ENCODE measurements around the gene SPPL2C.
"Not testable (repeated sequence)": the region's sequence is repeated elsewhere in the genome, so short reads cannot be mapped to it uniquely, and the experiment has no call there.

SPPL2C gene

DNA sequence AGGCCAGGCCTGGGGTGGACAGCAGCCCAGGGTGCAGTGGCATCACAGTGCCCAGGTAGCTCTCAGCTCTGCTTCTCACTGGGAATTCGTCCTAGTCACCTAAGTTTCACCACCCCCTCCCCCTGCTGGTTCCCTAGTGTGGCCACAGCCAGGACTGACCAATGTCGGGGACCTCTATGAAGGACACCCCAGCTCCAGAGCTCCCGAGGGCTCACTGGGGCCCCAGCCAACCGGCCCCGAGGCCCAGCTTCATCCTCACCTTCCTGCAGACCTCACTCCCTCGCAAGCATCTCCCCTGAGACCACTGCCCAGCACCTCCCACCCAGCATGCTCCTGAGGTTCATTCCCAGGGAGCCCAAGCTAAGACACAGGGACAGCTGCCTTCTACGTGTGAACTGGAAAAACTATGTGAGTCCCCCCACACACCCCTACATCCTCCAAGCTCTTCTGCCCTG is 4.9 kb downstream of the SPPL2C start:
- no peak for DNase-seq (ENCODE audit: extremely low read depth in 1 of 2, low read depth in 1 of 2)

DNA sequence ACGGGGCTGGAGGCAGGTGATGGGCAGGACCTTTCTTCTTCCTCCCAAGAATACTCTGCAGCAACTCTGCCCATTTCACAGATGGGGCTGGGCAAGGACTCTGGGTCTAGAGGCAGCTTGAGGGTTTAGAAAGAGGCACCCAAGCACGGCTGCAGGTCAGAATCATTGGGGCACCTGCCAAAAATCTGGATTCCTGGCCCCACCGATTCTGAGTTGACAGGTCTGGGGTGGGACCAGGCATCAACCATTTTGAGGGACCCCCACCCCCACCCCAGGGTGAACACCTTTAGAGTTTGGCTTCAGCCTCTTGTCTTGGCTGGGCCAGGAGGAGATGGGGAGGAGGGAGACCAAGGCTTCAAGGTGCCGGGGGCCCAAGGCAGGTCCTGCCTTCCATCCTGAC is 5.3 kb downstream of the SPPL2C start:
- no peak for DNase-seq (ENCODE audit: extremely low read depth in 1 of 2, low read depth in 1 of 2)

DNA sequence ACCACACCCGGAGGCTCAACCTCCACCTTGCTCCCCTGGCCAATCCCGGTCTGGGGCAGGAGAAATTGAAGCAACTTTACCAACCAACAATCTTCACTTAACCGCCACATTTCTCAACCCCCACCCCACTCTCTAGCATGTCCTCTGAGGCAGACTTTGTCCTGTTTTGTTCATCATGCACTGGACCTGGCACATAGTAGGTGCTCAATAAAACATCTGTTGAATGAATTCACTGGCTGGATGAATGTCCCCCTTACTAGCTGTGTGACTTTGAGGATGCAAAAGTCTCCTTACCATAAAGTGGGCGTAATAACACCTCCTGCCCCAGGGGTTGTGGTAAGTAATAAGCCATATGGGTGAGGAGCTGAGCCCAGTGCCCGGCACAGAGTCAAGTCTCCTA is 5.8 kb downstream of the SPPL2C start:
- no peak for DNase-seq (ENCODE audit: extremely low read depth in 1 of 2, low read depth in 1 of 2)

DNA sequence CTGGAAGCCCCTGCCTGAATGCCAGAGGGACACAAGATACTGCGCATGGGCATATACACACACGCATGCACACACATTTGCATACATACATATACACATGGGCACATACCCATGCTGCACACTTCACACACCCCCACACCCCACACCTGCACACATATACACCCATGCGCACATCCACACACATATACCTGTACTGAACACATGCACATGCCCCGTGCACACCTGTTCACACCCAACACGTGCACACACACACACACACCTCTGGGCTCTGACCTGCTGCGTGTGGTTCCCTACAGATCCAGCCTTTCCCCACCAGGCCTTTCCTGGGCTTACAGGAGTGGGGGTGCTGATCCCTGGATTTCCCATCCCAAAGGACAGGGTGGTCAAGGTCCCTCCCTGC is 6.3 kb downstream of the SPPL2C start:
- no peak for DNase-seq (ENCODE audit: extremely low read depth in 1 of 2, low read depth in 1 of 2)

DNA sequence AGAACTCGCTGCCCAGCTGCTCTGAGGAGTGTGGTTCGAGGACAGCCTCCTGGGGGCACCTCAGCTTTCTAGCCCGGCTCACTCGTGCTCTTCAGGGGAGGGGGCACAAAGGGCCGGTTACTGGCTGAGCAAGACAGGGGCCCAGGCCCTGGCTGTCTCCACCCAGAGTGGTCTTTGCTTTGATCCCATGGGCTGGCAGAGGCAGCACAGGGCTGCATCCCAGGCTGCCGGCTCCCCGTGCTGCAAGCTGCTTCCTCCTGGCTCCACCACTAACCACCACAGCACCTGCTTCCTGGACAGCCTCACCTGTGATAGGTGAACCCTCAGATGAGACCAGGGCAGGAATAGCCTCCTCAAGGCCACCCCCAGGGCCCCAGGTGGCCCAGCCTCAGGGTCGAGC is 6.8 kb downstream of the SPPL2C start:
- DNase-seq (ENCODE audit: extremely low read depth in 1 of 2, low read depth in 1 of 2), result no peak

DNA sequence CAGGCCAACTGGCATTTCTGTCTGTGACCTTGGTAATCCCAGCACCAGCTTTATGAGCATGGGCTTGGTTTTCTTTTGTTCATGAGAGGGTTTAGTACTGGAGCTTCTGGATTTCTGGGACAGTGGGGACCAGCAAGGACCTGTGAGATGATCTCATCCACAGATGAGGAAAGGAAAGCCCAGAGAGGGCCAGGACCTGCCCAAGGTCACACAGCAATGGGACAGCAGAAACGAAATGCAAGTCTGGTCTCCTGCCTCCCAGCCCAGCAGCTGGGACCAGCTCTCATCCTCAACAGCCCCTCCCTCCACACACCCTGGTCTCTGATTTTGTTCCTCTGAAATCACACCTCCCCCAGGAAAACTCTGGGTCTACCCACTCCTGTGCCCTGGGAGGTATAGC is 7.2 kb downstream of the SPPL2C start:
- DNase-seq (ENCODE audit: extremely low read depth in 1 of 2, low read depth in 1 of 2), result no peak

DNA sequence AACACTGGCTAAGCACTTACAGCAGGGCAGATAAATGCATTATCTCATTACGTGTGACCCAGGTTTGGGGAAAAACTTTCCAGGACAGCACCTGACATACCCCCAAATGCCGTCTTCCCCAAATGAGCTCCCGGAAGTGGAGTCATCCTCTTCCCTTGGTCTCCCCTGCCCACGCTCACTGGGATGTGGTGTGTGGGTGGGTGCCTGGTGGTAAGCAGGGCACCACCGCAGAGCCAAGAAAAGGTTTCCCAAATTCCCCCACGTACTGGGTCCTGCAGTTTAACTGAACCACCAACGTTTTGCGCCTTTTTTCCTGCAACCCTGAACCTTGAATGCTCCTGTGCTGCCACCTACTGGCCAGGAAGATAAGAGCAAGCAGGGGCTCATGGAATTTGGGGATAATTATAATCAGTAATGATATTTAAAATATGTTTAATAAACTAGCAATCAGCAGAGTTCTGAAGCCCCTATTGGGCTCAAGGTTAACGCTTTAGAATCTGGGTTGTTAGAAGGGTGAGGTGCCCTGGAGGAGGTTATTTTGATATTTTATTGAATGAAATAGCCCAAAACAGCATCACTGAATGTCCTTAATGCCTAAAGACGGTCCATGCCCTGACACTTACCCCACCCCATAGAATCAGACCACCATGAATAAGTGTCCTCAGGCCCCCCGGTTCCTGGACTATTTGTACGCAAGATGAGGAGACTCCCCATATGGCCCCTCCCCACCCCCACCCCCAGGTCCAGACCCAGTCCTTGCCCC is 8.0 kb downstream of the SPPL2C start:
- DNase-seq (ENCODE audit: extremely low read depth in 1 of 2, low read depth in 1 of 2), result peak; percentile 7 to 25

DNA sequence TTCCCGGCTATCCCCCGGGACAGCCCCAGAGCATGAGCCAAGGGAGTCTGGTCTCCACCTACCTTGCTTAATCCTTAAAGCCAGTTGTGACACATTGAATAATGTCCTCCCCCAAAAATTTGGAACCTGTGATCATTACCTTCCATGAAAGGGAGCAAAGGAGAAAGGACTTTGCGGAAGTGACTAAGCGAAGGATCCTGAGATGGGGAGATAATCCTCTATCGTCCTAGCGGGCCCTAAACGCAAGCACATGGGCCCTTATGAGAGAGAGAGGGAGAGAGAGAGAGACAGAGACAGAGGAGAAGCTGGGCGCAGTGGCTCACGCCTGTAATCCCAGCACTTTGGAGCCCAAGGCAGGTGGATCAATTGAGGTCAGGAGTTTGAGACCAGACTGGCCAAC is 9.5 kb downstream of the SPPL2C start:
- DNase-seq (ENCODE audit: extremely low read depth in 1 of 2, low read depth in 1 of 2), result no peak

DNA sequence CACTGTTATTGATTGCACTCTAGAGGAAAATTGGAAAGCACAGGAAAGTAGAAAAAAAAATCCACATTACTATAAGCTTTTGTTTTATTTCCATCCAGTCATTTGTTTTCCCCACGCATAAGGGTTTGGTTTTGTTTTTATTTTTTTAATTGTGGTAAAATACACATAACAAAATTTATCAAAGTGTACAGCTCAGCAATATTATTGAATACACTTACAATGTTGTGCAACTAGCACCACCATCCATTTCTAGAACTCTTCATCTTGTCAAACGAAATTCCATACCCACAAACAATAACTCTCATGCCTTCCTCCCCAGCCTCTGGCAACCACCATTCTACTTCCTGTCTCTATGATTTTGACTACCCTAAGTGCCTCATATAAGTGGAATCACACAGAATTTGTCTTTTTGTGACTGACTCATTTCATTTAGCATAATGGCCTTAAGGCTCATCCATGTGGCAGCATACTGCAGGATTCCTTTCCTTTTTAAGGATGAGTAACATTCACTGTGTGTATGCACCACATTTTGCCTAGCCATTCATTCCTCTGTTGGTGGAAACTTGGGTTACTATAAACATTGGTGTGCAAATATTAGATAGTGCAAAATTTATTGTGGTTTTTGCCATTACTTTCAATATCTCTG is 11.1 kb downstream of the SPPL2C start:
- DNase-seq (ENCODE audit: extremely low read depth in 1 of 2, low read depth in 1 of 2), result no peak

DNA sequence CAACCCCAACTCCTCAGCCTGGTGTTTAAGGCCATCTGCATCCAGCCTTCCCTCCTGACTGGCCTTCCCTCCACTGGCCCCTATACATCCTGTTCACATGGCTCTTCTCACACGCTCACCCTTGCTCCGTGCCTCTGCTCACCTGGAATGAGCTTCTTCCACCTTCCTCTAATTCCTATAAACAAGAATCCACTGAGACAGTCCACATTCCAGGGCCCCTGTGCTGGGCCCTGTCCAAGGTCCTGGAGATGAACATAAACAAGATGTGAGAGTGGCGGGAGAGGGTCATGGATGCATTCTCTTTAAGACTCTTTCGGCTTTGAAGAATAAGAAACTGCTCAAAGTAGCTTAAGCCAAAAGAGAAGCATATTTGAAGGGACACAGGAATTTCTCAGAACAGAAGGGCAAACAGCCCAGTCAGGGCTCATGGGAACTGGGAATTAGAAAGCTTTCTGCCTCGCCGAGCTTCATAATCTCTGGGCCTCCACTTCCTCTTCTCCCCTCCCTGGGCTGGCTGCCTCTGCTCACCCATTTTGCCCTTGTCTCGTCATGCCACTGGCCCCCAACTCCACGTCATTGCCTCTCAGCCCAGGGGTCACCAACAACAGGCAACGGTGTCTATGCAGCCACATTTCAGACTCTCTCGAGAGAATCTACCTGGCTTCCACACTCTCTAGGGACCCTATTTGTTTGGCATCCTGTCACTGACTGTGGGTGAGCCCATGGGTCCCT is 13.5 kb downstream of the SPPL2C start:
- DNase-seq (ENCODE audit: extremely low read depth in 1 of 2, low read depth in 1 of 2), result no peak

DNA sequence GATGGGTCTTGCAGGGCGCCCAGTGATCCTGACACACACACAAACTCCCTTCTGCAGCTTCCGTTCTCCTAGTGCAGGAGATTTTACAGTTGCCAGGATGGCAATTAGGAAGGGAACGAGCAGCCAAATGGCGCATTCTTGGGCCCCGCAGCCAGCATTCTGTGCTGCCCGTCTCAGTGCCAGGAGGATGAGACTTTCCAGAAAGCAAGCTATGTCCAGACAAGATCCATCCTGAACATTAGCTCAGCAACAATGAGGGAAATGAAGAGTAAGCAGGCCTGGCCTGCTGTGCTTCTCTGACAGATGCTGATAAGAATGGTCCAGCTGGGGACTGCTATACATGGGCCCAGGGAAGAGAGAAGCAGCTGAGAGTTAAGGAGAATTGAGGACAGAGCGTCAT is 16.5 kb downstream of the SPPL2C start:
- no peak for DNase-seq (ENCODE audit: extremely low read depth in 1 of 2, low read depth in 1 of 2)

DNA sequence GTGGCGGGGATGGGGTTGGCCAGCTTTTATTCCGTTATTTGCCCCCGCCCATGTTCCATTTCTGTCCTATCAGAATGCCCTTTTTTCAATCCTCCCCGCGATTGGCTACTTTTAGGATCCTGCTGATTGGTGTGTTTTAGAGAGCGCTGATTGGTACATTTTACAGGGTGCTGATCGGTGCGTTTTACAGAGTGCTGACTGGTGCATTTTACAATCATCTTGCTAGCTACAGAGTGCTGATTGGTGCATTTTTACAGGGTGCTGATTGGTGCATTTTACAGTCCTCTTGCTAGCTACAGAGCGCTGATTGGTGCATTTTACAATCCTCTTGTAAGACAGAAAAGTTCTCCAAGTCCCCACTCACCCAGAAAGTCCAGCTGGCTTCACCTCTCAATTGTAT is 17.4 kb downstream of the SPPL2C start:
- not testable (repeated sequence) for DNase-seq (ENCODE audit: extremely low read depth in 1 of 2, low read depth in 1 of 2)

DNA sequence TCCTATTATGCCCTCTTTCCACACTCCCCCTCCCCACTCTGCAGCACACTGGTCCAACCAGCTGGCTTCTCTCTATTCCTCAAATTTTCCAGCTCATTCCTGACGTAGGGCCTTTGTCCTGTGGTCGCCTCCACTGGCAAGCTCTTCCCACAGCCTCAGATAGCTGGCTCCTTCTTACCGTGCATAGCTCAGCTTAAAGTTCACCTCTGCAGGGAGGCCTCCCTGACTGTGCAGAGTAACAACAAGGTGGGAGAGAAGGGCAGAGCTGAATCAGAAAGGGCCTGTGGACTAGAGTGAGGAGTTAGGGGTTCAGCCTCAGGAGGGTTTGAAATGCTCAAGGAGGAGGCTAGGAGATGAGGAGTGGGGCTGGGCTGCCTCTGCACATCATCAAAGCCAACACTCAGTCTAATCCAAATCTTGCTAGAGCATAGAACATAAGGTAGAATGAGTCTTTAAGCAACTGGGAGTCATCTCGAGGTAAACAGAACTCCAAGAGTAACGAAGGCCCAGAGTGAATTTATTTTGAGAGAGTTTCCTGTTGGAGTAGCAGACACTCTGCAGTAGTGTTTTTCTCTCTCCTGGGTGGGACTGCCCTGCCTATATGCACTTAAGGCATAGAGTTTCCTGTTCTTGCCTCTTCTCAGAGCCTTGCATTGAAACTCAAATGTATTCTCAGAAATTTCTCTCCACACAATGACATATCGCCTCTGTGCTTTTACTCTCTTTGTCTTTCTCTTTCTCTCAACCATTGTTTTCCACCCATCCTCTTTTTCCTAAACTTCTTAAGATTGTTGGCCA is 19.4 kb downstream of the SPPL2C start:
- no peak for DNase-seq (ENCODE audit: extremely low read depth in 1 of 2, low read depth in 1 of 2)

DNA sequence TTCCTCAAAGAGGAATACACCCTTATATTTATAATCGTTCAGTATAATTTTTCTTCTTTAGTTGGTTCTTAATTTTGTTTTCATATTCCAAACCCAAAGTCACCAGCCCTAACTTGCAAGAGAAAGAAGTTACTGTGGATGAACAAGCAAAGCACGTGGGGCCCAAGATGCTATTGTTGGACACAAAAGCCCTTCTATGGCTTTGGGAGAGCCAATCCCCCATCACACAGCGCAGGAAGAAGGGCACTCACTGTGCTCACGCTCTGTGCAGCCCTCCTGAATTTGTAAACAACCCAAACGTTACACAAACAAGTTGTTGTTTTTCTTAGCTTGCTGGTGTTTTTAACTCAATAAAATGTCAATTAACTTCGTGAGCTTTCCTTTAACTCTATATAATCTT is 22.5 kb downstream of the SPPL2C start:
- no peak for DNase-seq (ENCODE audit: extremely low read depth in 1 of 2, low read depth in 1 of 2)

DNA sequence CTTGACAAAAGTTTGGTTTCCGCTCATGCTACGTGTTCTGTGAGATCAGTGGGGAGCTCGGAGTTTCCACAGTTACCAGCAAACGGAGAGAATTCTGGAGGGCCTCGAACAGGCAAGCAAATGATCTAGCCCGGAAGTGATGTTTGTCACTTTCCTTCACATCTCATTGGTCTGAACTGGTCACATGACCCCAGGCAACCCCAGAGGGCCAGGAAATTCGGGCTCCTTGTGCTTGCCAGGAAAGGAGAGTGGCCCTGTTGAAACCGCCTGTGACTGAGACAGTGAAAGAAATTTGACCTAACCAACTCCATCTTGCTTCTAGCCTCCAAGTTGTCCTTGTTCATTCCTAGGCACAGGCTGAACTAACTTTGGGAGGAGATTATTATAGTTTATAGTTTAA is 23.0 kb downstream of the SPPL2C start:
- no peak for DNase-seq (ENCODE audit: extremely low read depth in 1 of 2, low read depth in 1 of 2)

DNA sequence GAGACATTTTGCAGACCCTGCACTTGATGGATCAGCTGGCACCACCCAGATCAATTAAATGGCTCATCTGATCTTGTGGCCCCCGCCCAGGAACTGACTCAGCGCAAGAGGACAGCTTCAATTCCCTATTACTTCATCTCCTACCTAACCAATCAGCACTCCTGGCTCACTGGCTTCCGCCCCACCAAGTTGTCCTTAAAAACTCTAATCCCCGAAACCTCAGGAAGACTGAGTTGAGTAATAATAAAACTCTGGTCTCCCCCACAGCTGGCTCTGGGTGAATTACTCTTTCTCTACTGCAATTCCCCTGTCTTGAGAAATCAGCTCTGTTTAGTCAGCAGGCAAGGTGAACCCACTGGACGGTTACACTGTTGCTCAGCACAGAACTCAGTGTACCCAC is 23.6 kb downstream of the SPPL2C start:
- DNase-seq (ENCODE audit: extremely low read depth in 1 of 2, low read depth in 1 of 2), result no peak

DNA sequence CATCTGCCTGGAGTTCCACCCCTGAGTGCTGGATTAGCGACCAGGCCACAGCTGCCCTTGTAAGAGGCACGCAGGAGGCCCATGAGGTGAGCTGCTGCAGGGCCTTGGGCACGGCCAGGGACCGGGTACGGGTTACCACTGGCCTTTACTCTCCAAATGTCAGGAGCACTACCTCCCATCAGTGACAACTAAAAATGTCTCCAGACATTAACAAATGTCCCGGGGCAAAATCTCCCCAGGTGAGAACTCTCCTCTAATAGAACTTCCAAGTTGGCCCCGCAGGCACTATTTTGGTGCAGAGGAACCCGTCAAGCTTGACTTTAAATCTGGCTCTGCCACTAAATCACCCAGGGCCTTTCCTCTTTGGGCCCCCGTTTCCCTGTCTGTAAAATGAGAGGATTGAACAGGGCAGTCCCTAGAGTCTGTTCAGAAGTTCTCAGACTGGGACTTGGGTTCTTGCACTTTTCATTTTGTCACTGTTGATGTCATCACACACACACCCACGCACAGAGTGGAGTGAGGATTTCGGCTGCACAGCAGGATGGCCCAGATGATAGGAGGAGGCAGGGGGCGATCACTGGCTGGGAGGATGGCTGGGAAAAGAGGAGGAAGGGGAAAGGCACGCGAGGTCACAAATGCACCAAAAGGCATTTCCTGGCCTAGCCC is 25.1 kb downstream of the SPPL2C start:
- DNase-seq (ENCODE audit: extremely low read depth in 1 of 2, low read depth in 1 of 2), result no peak

DNA sequence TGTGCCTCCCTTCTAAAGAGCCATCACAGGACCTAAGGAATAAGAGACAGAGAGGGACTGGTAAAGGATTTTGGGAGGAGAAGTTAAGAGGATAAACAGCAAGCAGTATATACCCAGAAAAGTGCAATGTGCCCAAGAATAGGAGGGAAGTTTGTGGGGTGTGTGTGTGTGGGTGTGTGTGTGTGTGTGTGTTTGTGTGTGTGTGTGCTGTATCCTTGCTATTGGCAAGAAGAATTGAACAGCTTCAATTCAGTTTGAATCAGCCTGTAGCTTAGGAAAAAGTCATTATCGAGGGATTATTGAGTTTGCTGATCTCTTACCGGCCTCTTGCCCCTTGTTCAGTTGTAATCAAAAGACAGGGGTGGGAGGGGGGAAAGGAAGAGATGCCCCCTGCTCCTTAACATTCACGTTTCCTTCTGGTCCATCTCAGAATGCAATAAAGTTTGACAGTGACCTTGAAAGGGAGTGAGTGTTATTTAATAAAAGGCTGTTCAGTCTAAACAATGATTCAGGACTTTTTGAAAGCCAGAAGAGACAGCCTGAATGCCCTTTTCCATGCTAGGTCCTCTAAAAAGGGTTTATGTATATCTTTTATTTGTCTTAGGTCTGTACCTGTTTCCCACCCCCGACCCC is 25.8 kb downstream of the SPPL2C start:
- no peak for DNase-seq (ENCODE audit: extremely low read depth in 1 of 2, low read depth in 1 of 2)

DNA sequence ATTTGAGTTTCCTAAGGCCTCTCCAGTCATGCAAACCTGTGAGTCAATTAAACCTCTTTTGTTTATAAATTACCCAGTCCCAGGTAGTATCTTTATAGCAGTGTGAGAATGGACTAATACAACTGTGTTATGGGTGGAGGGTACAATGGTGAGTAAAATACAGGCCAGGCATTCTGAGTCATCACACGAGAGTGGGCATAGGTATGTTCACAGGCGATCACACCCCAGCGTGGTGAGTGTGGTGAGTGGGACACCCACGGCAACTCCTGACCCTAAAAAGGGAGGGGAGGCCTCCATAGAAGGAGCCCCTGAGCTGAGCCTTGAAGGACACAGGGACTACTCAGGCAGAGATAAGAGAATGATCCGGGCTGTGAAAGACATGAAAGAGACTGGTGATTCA is 27.0 kb downstream of the SPPL2C start:
- DNase-seq (ENCODE audit: extremely low read depth in 1 of 2, low read depth in 1 of 2), result no peak

DNA sequence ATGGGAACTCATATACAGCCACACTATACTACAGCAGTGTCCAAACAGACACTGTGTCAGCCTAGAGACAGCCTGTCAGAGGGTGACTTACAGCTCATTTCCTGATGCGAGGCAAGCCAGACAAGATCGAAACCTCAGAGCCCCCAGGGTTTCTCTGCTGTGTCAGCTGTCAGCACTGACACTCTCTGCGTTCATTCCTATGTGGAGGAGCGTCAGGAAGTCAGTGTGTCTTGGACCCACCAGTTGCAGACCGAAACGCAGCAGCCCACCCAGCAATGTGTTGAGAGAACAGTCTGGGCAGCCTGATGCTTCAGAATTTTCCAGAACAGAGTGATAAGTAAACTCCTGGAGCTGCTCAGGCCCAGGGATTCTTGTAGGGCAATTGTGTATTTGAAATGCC is 29.0 kb downstream of the SPPL2C start:
- peak in 1 of 2 donors; percentile 42 for DNase-seq (ENCODE audit: extremely low read depth in 1 of 2, low read depth in 1 of 2)
